HepG2 (cell line): Measurements from ENCODE around the gene TTC22. TPM values are rescaled to one million over a fixed set of nuclear protein-coding genes. Genes with fewer than 3 reads are reported as not detected.

Source experiments
- ATAC-seq: fragments of 200-7000 bp; cut with Tn5 transposase; 3 replicates; pipeline ENCODE4 v1.9.1; 2020; ENCODE audit warnings: mild to moderate bottlenecking, moderate library complexity
- BruUV-seq: library from RNA; stranded (reverse); fragments of 400-500 nt; replicated peaks from 2 replicates; lab custom pipeline; 2021; lab: Mats Ljungman, UMichigan
- CTCF ChIA-PET: fragments of 300-600 bp; formaldehyde crosslinking; extraction: SDS; loops from one replicate; lab custom pipeline; 2021; ENCODE audit warnings: low total read pairs, inconsistent platforms, low intra/inter-chr PET ratio; lab: Yijun Ruan, JAX
- POLR2A ChIA-PET: fragments of 350-600 bp; sonication (Branson Sonifier 250); formaldehyde crosslinking; loops from one replicate; lab custom pipeline; 2020; ENCODE audit warnings: antibody characterized with exemption, inconsistent platforms; lab: Yijun Ruan, JAX
- DNase-seq: peaks from one replicate; pipeline ENCODE4 v3.0.0-alpha.2; 2015; ENCODE audit warnings: low spot score
- FAIRE-seq: peaks from 3 replicates; lab custom pipeline; 2011; peaks lifted over from hg19 to GRCh38; lab: Jason Lieb, UNC
- H2AFZ ChIP-seq: one replicate; pipeline ENCODE4 v1.6.1; 2011; ENCODE audit warnings: low read length, inconsistent platforms
- H3K27ac ChIP-seq: fragments of 300-600 bp; 3 replicates; pipeline ENCODE4 v1.8.0; 2011; ENCODE audit warnings: mixed run types, mild to moderate bottlenecking, mixed read lengths, low read length, inconsistent platforms; ENCODE audit not compliant: insufficient read depth; ENCODE audit errors: extremely low read length
- H3K27me3 ChIP-seq, 2 experiments: fragments of 200-600 bp in 1 of 2; 2 replicates in 1 of 2; 3 replicates in 1 of 2; pipeline versions ENCODE4 v1.6.0 to v1.8.0; 2011; ENCODE audit warnings: low read length in 2 of 2, mild to moderate bottlenecking in 2 of 2, moderate library complexity in 2 of 2, inconsistent platforms in 1 of 2; ENCODE audit not compliant: insufficient read depth in 2 of 2, control insufficient read depth in 1 of 2
- H3K36me3 ChIP-seq, 2 experiments: fragments of 200-600 bp in 1 of 2; replicated peaks in 1 of 2; 2 replicates in 1 of 2; 3 replicates in 1 of 2; pipeline versions ENCODE4 v1.5.1 to v1.8.0; 2011; ENCODE audit warnings: low read length in 2 of 2, inconsistent platforms in 1 of 2; ENCODE audit not compliant: insufficient read depth in 2 of 2, control insufficient read depth in 1 of 2
- H3K4me1 ChIP-seq: 2 replicates; pipeline ENCODE4 v1.5.1; 2012; ENCODE audit warnings: low read length, inconsistent platforms; ENCODE audit not compliant: insufficient read depth
- H3K4me2 ChIP-seq: 2 replicates; pipeline ENCODE4 v1.6.0; 2011; ENCODE audit warnings: low read depth, low read length, inconsistent platforms
- H3K4me3 ChIP-seq, 3 experiments: fragments of 200-600 bp in 1 of 3; sonication (generic), shearing (Covaris generic) in 1 of 3; replicated peaks in 1 of 3; 2 replicates each; pipeline ENCODE4 v1.5.1; 2011 to 2016; ENCODE audit warnings: low read length in 3 of 3, inconsistent platforms in 2 of 3, low read depth in 2 of 3, mild to moderate bottlenecking in 2 of 3, control low read depth in 1 of 3, mixed read lengths in 1 of 3; ENCODE audit not compliant: insufficient read depth in 1 of 3
- H3K79me2 ChIP-seq: one replicate; pipeline ENCODE4 v1.6.1; 2011; ENCODE audit warnings: low read length, inconsistent platforms; ENCODE audit not compliant: insufficient read depth
- H3K9ac ChIP-seq: 2 replicates; pipeline ENCODE4 v1.6.0; 2011; ENCODE audit warnings: mild to moderate bottlenecking, low read depth, low read length, inconsistent platforms; ENCODE audit not compliant: insufficient read depth
- H3K9me3 ChIP-seq: 2 replicates; pipeline ENCODE4 v1.5.1; 2012; ENCODE audit warnings: mild to moderate bottlenecking, low read length
- H4K20me1 ChIP-seq: 2 replicates; pipeline ENCODE4 v1.6.0; 2011; ENCODE audit warnings: inconsistent platforms, mild to moderate bottlenecking, low read length, moderate library complexity; ENCODE audit not compliant: insufficient read depth
- AKNA ChIP-seq: sonication (generic); formaldehyde crosslinking; IDR thresholded peaks from 2 replicates; pipeline ENCODE4 v1.4.0; 2020; ENCODE audit warnings: missing genetic modification reagents, borderline replicate concordance
- ASH2L ChIP-seq: fragments of 300-600, 200-600 bp; sonication (generic); IDR thresholded peaks from 2 replicates; pipeline ENCODE4 v1.7.0; 2017; ENCODE audit warnings: low read depth, mild to moderate bottlenecking, moderate library complexity, mixed read lengths, low read length; ENCODE audit not compliant: insufficient read length
- CENPBD1 ChIP-seq: sonication (generic); formaldehyde crosslinking; IDR thresholded peaks from 2 replicates; pipeline ENCODE4 v1.8.0; 2022; ENCODE audit warnings: missing genetic modification reagents, low read depth, mild to moderate bottlenecking, borderline replicate concordance
- HNRNPK ChIP-seq: fragments of 200-400 bp; formaldehyde crosslinking; IDR thresholded peaks from 2 replicates; pipeline ENCODE4 v1.6.1; 2018; ENCODE audit warnings: low read length, low read depth, moderate library complexity, mild to moderate bottlenecking; ENCODE audit not compliant: poor library complexity, severe bottlenecking
- KMT2A ChIP-seq: sonication (generic); formaldehyde crosslinking; IDR thresholded peaks from 2 replicates; pipeline ENCODE4 v1.4.0; 2020; ENCODE audit warnings: missing genetic modification reagents
- NFKB2 ChIP-seq: sonication (generic); formaldehyde crosslinking; IDR thresholded peaks from 2 replicates; pipeline ENCODE4 v1.4.0; 2020; ENCODE audit warnings: missing genetic modification reagents, borderline replicate concordance
- PAWR ChIP-seq: sonication (generic); formaldehyde crosslinking; IDR thresholded peaks from 2 replicates; pipeline ENCODE4 v1.4.0; 2020; ENCODE audit warnings: missing genetic modification reagents, mild to moderate bottlenecking, borderline replicate concordance
- SAFB2 ChIP-seq: sonication (generic); formaldehyde crosslinking; IDR thresholded peaks from 2 replicates; pipeline ENCODE4 v1.5.1; 2020; ENCODE audit warnings: missing genetic modification reagents, low read depth, mild to moderate bottlenecking, borderline replicate concordance
- TARDBP ChIP-seq: sonication (generic); formaldehyde crosslinking; IDR thresholded peaks from 2 replicates; pipeline ENCODE4 v1.8.0; 2022; ENCODE audit warnings: mild to moderate bottlenecking, missing genetic modification reagents
- ZFP36 ChIP-seq: fragments of 150-350 bp; IDR thresholded peaks from 2 replicates; pipeline ENCODE4 v1.6.1; 2018; ENCODE audit warnings: borderline replicate concordance, low read length, low read depth; ENCODE audit not compliant: partially characterized antibody
- ZNF138 ChIP-seq: sonication (generic); formaldehyde crosslinking; IDR thresholded peaks from 2 replicates; pipeline ENCODE4 v1.5.0; 2020; ENCODE audit warnings: mild to moderate bottlenecking, low read depth, missing genetic modification reagents
- ZNF772 ChIP-seq: sonication (generic); formaldehyde crosslinking; IDR thresholded peaks from 2 replicates; pipeline ENCODE4 v1.5.0; 2020; ENCODE audit warnings: mild to moderate bottlenecking, missing genetic modification reagents
- ZSCAN12 ChIP-seq: sonication (generic); formaldehyde crosslinking; IDR thresholded peaks from 2 replicates; pipeline ENCODE4 v1.9.0; 2021; ENCODE audit warnings: mild to moderate bottlenecking, missing genetic modification reagents
- WGBS: methylation state at CpG from one replicate; pipeline ENCODE4 v1.1.6; 2017; ENCODE audit warnings: low lambda C conversion rate; 5-methylcytosine and 5-hydroxymethylcytosine counted together
- in situ Hi-C: cut with HindIII; loops from 2 replicates; pipeline ENCODE4 v1.10.0; 2017; ENCODE audit warnings: low pct_unique_long_range_greater_than_20kb; ENCODE audit not compliant: extremely low pct_ligation_motif_present
- intact Hi-C: fragments of 100-400 bp; cut with micrococcal nuclease; formaldehyde crosslinking; loops from one replicate; pipeline ENCODE4 v1.10.0; 2022; ENCODE audit not compliant: unreplicated experiment
- polyA plus RNA-seq, 8 experiments: library from polyadenylated mRNA; depleted of rRNA in 3 of 8; stranded (reverse) in 7 of 8; unstranded in 1 of 8; fragments of >200 nt; fragmentation: Illumina TruSeq in 4 of 8; extraction: Trizol in 4 of 8; gene quantifications; 2 replicates each; pipeline versions ENCODE4 v1.2.1 to v1.2.3, GENCODE V29; 2011 to 2016; ENCODE audit warnings: low read depth in 4 of 8, missing spikeins in 1 of 8, mixed read lengths in 1 of 8; ENCODE audit not compliant: insufficient read depth in 1 of 8
- total RNA-seq, 5 experiments: library from RNA; depleted of rRNA; stranded (reverse); fragments of >200 nt; fragmentation: Illumina TruSeq; extraction: Trizol; gene quantifications; 2 replicates each; pipeline ENCODE4 v1.2.3, GENCODE V29; 2016; ENCODE audit warnings: low read depth in 1 of 5
- TF ChIP-seq, protein P1 (sequence below): sonication (generic); formaldehyde crosslinking; IDR thresholded peaks from 2 replicates; pipeline ENCODE4 v1.4.0; 2020; ENCODE audit warnings: missing genetic modification reagents, borderline replicate concordance

TTC22 gene
- total and polyA plus RNA-seq, 2 of the 13 experiments (the other 11 are each of a cell fraction or from before 2014, with no cell fraction given), result not detected

GRCh38 chr1:54800041-54800898 is 853 bp downstream of the TTC22 start:
- intact Hi-C loops, result no loop called here
- Histone ChIP-seq H3K79me2 (no peaks in the 10 kb centered on the region), H3K27ac (no peak overlapping the region), H3K4me1 (peaks cover 41% of the 10 kb centered on the region), H3K4me3 (no peak overlapping the region), H3K9ac (no peak overlapping the region), H4K20me1 (no peaks in the 10 kb centered on the region), H3K36me3 (no peaks in the 10 kb centered on the region), H3K4me2 (no peak overlapping the region), H2AFZ (no peak overlapping the region), H3K9me3 (no peaks in the 10 kb centered on the region), H3K27me3 (no peaks in the 10 kb centered on the region)
- ChIA-PET CTCF (no interaction called here), POLR2A (no interaction called here)
- DNase-seq (no peak), ATAC-seq (no peak), FAIRE-seq (no peak)
- in situ Hi-C loops, result no loop called here
- no TSS peak for BruUV-seq
- 90% methylated on average over 16 of the region's 39 CpGs for WGBS
- TF ChIP-seq ZSCAN12 (CRISPR knock-in tag) (no peak), KMT2A (CRISPR knock-in tag) (no peak), ASH2L (no peak), ZNF772 (no peak), NFKB2 (no peak), ZFP36 (no peak), ZNF138 (CRISPR knock-in tag) (no peak), CENPBD1 (CRISPR knock-in tag) (no peak), SAFB2 (CRISPR knock-in tag) (no peak), AKNA (no peak), PAWR (no peak), HNRNPK (no peak), TARDBP (CRISPR knock-in tag) (no peak)
- TF ChIP-seq, protein P1, sequence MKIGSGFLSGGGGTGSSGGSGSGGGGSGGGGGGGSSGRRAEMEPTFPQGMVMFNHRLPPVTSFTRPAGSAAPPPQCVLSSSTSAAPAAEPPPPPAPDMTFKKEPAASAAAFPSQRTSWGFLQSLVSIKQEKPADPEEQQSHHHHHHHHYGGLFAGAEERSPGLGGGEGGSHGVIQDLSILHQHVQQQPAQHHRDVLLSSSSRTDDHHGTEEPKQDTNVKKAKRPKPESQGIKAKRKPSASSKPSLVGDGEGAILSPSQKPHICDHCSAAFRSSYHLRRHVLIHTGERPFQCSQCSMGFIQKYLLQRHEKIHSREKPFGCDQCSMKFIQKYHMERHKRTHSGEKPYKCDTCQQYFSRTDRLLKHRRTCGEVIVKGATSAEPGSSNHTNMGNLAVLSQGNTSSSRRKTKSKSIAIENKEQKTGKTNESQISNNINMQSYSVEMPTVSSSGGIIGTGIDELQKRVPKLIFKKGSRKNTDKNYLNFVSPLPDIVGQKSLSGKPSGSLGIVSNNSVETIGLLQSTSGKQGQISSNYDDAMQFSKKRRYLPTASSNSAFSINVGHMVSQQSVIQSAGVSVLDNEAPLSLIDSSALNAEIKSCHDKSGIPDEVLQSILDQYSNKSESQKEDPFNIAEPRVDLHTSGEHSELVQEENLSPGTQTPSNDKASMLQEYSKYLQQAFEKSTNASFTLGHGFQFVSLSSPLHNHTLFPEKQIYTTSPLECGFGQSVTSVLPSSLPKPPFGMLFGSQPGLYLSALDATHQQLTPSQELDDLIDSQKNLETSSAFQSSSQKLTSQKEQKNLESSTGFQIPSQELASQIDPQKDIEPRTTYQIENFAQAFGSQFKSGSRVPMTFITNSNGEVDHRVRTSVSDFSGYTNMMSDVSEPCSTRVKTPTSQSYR (CRISPR knock-in tag), result no peak
